Gastroesophageal sphincter (tissue), 3 donors: ENCODE measurements around the gene HAP1.

ENCODE experiments used
- CTCF ChIP-seq, 4 experiments: fragments of 200-600 bp in 2 of 4; fragments of 450-650 bp in 2 of 4; sonication (generic) in 1 of 4; IDR thresholded peaks; one replicate each; pipeline ENCODE4 v1.5.1; 2017 to 2019; ENCODE audit warnings: antibody characterized with exemption in 4 of 4, mild to moderate bottlenecking in 2 of 4, moderate library complexity in 2 of 4
- EP300 ChIP-seq: sonication (generic); formaldehyde crosslinking; IDR thresholded peaks from one replicate; pipeline ENCODE4 v1.6.1; 2017; ENCODE audit warnings: antibody characterized with exemption, mild to moderate bottlenecking

- TF ChIP-seq CTCF (IDR thresholded peaks at IDR 0.05) (no peak), EP300 (no peak)
Measured at GRCh38 chr17:41722231-41722630, 12.2 kb downstream of the HAP1 start.
